ENCODE data around the gene SEMA3G. TPM values are rescaled to one million over a fixed set of nuclear protein-coding genes. Genes with fewer than 3 reads are reported as not detected.

Gene SEMA3G
- total and polyA plus RNA-seq, 8 donors = 5.7 to 36.5 (median 6.9) TPM

- peaks cover 0 to 41% of the 10 kb centered on the region in 2 donors for H3K4me1 ChIP-seq
- TF ChIP-seq, protein P1, sequence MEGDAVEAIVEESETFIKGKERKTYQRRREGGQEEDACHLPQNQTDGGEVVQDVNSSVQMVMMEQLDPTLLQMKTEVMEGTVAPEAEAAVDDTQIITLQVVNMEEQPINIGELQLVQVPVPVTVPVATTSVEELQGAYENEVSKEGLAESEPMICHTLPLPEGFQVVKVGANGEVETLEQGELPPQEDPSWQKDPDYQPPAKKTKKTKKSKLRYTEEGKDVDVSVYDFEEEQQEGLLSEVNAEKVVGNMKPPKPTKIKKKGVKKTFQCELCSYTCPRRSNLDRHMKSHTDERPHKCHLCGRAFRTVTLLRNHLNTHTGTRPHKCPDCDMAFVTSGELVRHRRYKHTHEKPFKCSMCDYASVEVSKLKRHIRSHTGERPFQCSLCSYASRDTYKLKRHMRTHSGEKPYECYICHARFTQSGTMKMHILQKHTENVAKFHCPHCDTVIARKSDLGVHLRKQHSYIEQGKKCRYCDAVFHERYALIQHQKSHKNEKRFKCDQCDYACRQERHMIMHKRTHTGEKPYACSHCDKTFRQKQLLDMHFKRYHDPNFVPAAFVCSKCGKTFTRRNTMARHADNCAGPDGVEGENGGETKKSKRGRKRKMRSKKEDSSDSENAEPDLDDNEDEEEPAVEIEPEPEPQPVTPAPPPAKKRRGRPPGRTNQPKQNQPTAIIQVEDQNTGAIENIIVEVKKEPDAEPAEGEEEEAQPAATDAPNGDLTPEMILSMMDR (IDR thresholded peaks at IDR 0.05) = no peak
- no peaks in the 10 kb centered on the region for H3K36me3 ChIP-seq
- no peaks in the 10 kb centered on the region for H3K9me3 ChIP-seq
- intact Hi-C loops (cut with DNase I) = no loop called here
- no peak overlapping the region for H3K27ac ChIP-seq
- ATAC-seq (peak; percentile 21), DNase-seq (peak in 1 of 4 donors; percentile 80)
- no peak overlapping the region for H3K4me3 ChIP-seq
- H3K27me3 ChIP-seq = no peaks in the 10 kb centered on the region
Observed at GRCh38 chr3:52436500-52437149, 8.3 kb downstream of the SEMA3G start.

GRCh38 chr3:52435246-52436101 is 9.4 kb downstream of the SEMA3G start:
- Histone ChIP-seq H3K27me3 (no peaks in the 10 kb centered on the region), H3K4me1 (peaks cover 0 to 41% of the 10 kb centered on the region in 2 donors), H3K27ac (no peak overlapping the region), H3K4me3 (no peak overlapping the region), H3K9me3 (no peaks in the 10 kb centered on the region), H3K36me3 (no peaks in the 10 kb centered on the region)
- ATAC-seq (no peak), DNase-seq (peak in 1 of 4 donors; percentile 53)
- intact Hi-C loops (cut with DNase I) = no loop called here
- TF ChIP-seq, protein P1 (IDR thresholded peaks at IDR 0.05) = no peak

DNA sequence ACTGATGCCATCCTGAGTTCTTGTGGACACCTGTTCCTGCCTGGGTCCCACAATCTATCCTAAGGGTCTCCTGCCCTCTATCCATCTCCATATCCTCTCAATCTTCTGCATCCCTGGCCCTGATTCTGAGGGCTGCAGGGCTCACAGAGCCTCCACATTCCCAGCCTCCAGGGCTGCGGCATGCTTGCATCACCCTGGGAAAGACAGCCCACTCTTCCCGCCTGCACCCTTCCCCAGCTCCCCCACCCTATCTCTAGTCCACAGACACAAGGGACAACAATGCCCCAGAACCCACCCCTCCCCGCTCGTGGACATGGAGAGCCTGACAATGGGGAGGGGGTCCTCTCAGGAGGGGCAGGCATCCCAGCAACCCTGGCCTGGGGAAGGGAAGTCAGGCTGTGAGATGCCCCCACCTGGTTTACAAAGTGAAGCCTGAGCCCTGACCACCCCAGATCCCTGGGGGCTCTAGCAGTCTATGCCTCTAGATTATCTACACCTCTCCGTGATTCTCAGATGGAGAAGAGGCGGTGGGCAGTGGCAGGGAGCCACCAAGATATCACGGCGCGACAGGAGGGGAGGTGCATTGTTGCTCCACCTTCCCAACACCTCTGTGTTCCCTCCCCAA is 10.3 kb downstream of the SEMA3G start:
- H3K36me3 ChIP-seq = no peaks in the 10 kb centered on the region
- peaks cover 0 to 41% of the 10 kb centered on the region in 2 donors for H3K4me1 ChIP-seq
- no peaks in the 10 kb centered on the region for H3K9me3 ChIP-seq
- ATAC-seq (no peak), DNase-seq (no peak)
- intact Hi-C loops (cut with DNase I) = no loop called here
- TF ChIP-seq, protein P1 (IDR thresholded peaks at IDR 0.05) = no peak
- no peak overlapping the region for H3K4me3 ChIP-seq
- peak overlapping the region; percentile 5 to 26 for H3K27ac ChIP-seq
- no peaks in the 10 kb centered on the region for H3K27me3 ChIP-seq

DNA sequence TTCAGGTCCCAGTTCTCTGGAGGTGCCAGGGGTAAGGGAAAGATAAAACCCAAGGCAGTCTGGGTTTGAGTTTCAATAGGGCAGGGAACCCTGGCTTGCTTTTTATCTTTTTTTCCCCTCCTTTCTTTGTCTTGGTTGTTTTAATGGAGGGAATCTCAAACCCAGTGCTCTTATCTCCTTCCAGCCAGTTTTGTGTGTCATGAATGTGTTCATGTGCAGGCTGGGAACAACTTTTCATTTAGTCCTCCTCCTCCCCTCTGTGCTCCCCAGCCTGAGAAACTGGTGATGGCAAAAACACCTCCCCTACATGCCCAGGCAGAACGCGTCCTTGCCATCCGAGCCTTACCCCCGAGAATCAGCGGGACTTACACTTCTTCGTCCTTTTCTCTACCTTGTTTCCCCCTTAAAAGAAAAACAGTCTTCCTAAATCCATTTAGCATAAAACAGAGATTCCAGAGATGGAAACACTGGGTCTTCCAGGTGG is 10.9 kb downstream of the SEMA3G start:
- Histone ChIP-seq H3K27ac (peak overlapping the region; percentile 5 to 26), H3K27me3 (no peaks in the 10 kb centered on the region), H3K4me1 (peaks cover 0 to 43% of the 10 kb centered on the region in 2 donors), H3K9me3 (no peaks in the 10 kb centered on the region), H3K36me3 (no peaks in the 10 kb centered on the region), H3K4me3 (no peak overlapping the region)
- no peak for DNase-seq
- intact Hi-C loops (cut with DNase I) = no loop called here
- ATAC-seq = no peak
- TF ChIP-seq, protein P1 (IDR thresholded peaks at IDR 0.05) = no peak

Data from left lung (tissue), 10 donors.